ENCODE results near the gene TWNK.

The TWNK gene

GRCh38 chr10:101042667-101043362, 55.5 kb downstream of the TWNK start (continued):
- TF ChIP-seq ZNF610 (tag by site-specific recombination; IDR thresholded peaks at IDR 0.05; ENCODE audit: borderline replicate concordance) (no peak), ZNF837 (tag by site-specific recombination; IDR thresholded peaks at IDR 0.05) (no peak), ZNF433 (tag by site-specific recombination; IDR thresholded peaks at IDR 0.05; ENCODE audit: low read depth) (no peak), ZNF146 (tag by site-specific recombination; IDR thresholded peaks at IDR 0.05) (no peak), ZNF26 (tag by site-specific recombination; IDR thresholded peaks at IDR 0.05) (no peak), ZNF629 (tag by site-specific recombination; IDR thresholded peaks at IDR 0.05) (peak; percentile 63), ZEB2 (tag by site-specific recombination; IDR thresholded peaks at IDR 0.05) (peak; percentile 92), ZFHX2 (tag by site-specific recombination; conservative IDR thresholded peaks at IDR 0.05) (0 out of 2 replicates have a peak, but pooled peaks have one; percentile 9), YY1 (tag by site-specific recombination; IDR thresholded peaks at IDR 0.05) (no peak), BCL11A (tag by site-specific recombination; IDR thresholded peaks at IDR 0.05; ENCODE audit: low read depth) (no peak), ZNF248 (tag by site-specific recombination; IDR thresholded peaks at IDR 0.05) (no peak), ZNF791 (tag by site-specific recombination; IDR thresholded peaks at IDR 0.05) (no peak), ZNF530 (tag by site-specific recombination; IDR thresholded peaks at IDR 0.05; ENCODE audit: low read depth) (no peak), ZNF645 (tag by site-specific recombination; IDR thresholded peaks at IDR 0.05) (no peak), ZNF169 (tag by site-specific recombination; IDR thresholded peaks at IDR 0.05) (no peak), ZNF658 (tag by site-specific recombination; IDR thresholded peaks at IDR 0.05) (no peak), ZNF585B (tag by site-specific recombination; IDR thresholded peaks at IDR 0.05) (no peak), KLF17 (tag by site-specific recombination; IDR thresholded peaks at IDR 0.05) (no peak), YY2 (tag by site-specific recombination; IDR thresholded peaks at IDR 0.05) (no peak), ZNF324 (tag by site-specific recombination; IDR thresholded peaks at IDR 0.05) (no peak), ZFP41 (tag by site-specific recombination; IDR thresholded peaks at IDR 0.05; ENCODE audit: borderline replicate concordance) (no peak), MEIS1 (CRISPR knock-in tag; IDR thresholded peaks at IDR 0.05; ENCODE audit: borderline replicate concordance) (no peak), ZNF670 (tag by site-specific recombination; IDR thresholded peaks at IDR 0.05; ENCODE audit: low read depth) (no peak), ZFP37 (tag by site-specific recombination; IDR thresholded peaks at IDR 0.05) (peak; percentile 61; the same call in 1 of the 2 replicates), KLF8 (tag by site-specific recombination; IDR thresholded peaks at IDR 0.05) (peak; percentile 62), ZNF518A (tag by site-specific recombination; conservative IDR thresholded peaks at IDR 0.05; ENCODE audit: low read depth) (peak; percentile 69), ZSCAN30 (tag by site-specific recombination; IDR thresholded peaks at IDR 0.05) (peak; percentile 64; the same call in 1 of the 2 replicates), ZSCAN18 (tag by site-specific recombination; IDR thresholded peaks at IDR 0.05) (no peak), ZNF626 (tag by site-specific recombination; IDR thresholded peaks at IDR 0.05) (no peak), ZNF488 (tag by site-specific recombination; IDR thresholded peaks at IDR 0.05) (no peak)
